ENCODE data around the gene HSPA12B. TPM values are rescaled to one million over a fixed set of nuclear protein-coding genes. Genes with fewer than 3 reads are reported as not detected.

Gene HSPA12B
- polyA plus RNA-seq, 1 of the 3 experiments (the other 2 are of a cell fraction): 0.46 TPM

- peak overlapping the region; percentile 83 to 93 for H3K4me3 ChIP-seq (ENCODE audit: low read depth in 2 of 2, low read length in 1 of 2)
- no peaks in the 10 kb centered on the region for H3K36me3 ChIP-seq (replicated peaks in 1 of 2; ENCODE audit: control insufficient read depth in 1 of 2, insufficient read depth in 2 of 2, low read length in 1 of 2)
- no peaks in the 10 kb centered on the region for H3K9me2 ChIP-seq
- DNase-seq: no peak
- ChIA-PET POLR2A (interaction anchor here (2.1 to 2.7 kb wide), 3 partner anchors 11 to 19 kb away, joined by 11 to 18 read pairs (median 13); partner anchors contain the start of gene CENPB), CTCF (interaction anchor here (0.6 to 13.1 kb wide), 10 partner anchors 9 to 112 kb away, joined by 3 to 151 read pairs (median 16); partner anchors contain the start of genes AP5S1 and CENPB)
- peak overlapping the region; percentile 81 for H3K9ac ChIP-seq
- WGBS (ENCODE audit: low lambda C conversion rate): 2% methylated on average over 13 of the region's 21 CpGs
- TF ChIP-seq USF2 (IDR thresholded peaks at IDR 0.05; ENCODE audit: borderline replicate concordance, low read depth, low read length): no peak
- TF ChIP-seq ELF1 (IDR thresholded peaks at IDR 0.05): no peak
- no peak for TF ChIP-seq NFIC (IDR thresholded peaks at IDR 0.05; ENCODE audit: borderline replicate concordance)
- TF ChIP-seq GABPA (IDR thresholded peaks at IDR 0.05; ENCODE audit: low read depth): no peak
- TF ChIP-seq CTCF (IDR thresholded peaks at IDR 0.05): no peak
- TF ChIP-seq RAD21 (IDR thresholded peaks at IDR 0.05; ENCODE audit: low read length): no peak
- TF ChIP-seq RCOR1 (IDR thresholded peaks at IDR 0.05; ENCODE audit: low read length): no peak
- no peak for TF ChIP-seq POLR2AphosphoS5 (IDR thresholded peaks at IDR 0.05; ENCODE audit: low read depth, low read length)
- no peak for TF ChIP-seq NRF1 (IDR thresholded peaks at IDR 0.05; ENCODE audit: low read depth, low read length)
- no peak for TF ChIP-seq SIN3A (IDR thresholded peaks at IDR 0.05; ENCODE audit: borderline replicate concordance, low read depth, low read length)
- TF ChIP-seq RXRA (IDR thresholded peaks at IDR 0.05; ENCODE audit: borderline replicate concordance, low read depth): no peak
- no peak for TF ChIP-seq GATA2 (CRISPR knock-in tag; IDR thresholded peaks at IDR 0.05)
- TF ChIP-seq MAX (IDR thresholded peaks at IDR 0.05; ENCODE audit: low read depth): no peak
- no peak for TF ChIP-seq JUND (IDR thresholded peaks at IDR 0.05)
- TF ChIP-seq CHD2 (IDR thresholded peaks at IDR 0.05; ENCODE audit: low read length, partially characterized antibody): no peak
- TF ChIP-seq USF1 (IDR thresholded peaks at IDR 0.05; ENCODE audit: borderline replicate concordance, low read depth): no peak
- no peak for TF ChIP-seq TCF12 (IDR thresholded peaks at IDR 0.05)
- H4K20me1 ChIP-seq (ENCODE audit: insufficient read depth): no peaks in the 10 kb centered on the region
- H3K79me2 ChIP-seq (ENCODE audit: insufficient read depth): peaks cover 11% of the 10 kb centered on the region; the same call in 1 of the 2 replicates
- peak overlapping the region; percentile 97 for H3K4me2 ChIP-seq
- no peaks in the 10 kb centered on the region for H3K9me3 ChIP-seq
- H3F3A ChIP-seq (replicated peaks; ENCODE audit: insufficient read depth): peaks cover 17% of the 10 kb centered on the region
- H3K4me1 ChIP-seq (ENCODE audit: control insufficient read depth in 1 of 2, insufficient read depth in 2 of 2, low read depth in 1 of 2, low read length in 1 of 2): peaks cover 9 to 22% of the 10 kb centered on the region in 2 experiments; a peak in 3 of 4 replicates
- H3K27ac ChIP-seq (ENCODE audit: low read depth in 2 of 2, low read length in 1 of 2): no peak overlapping the region; a peak in 1 of 4 replicates
- H3K27me3 ChIP-seq (ENCODE audit: insufficient read depth): no peaks in the 10 kb centered on the region
- peak overlapping the region; percentile 95 for H2AFZ ChIP-seq (ENCODE audit: low read depth)
These were observed 34.6 kb downstream of the HSPA12B start for GRCh38 chr20:3767110-3767426.
